GM19328 (cell line): ENCODE data around the gene HES7.

Experiments used
- ATAC-seq: cut with Tn5 transposase; IDR thresholded peaks from one replicate; pipeline ENCODE4 v1.9.1; 2021; ENCODE audit warnings: mild to moderate bottlenecking, moderate library complexity; ENCODE audit not compliant: unreplicated experiment

Gene HES7

DNA sequence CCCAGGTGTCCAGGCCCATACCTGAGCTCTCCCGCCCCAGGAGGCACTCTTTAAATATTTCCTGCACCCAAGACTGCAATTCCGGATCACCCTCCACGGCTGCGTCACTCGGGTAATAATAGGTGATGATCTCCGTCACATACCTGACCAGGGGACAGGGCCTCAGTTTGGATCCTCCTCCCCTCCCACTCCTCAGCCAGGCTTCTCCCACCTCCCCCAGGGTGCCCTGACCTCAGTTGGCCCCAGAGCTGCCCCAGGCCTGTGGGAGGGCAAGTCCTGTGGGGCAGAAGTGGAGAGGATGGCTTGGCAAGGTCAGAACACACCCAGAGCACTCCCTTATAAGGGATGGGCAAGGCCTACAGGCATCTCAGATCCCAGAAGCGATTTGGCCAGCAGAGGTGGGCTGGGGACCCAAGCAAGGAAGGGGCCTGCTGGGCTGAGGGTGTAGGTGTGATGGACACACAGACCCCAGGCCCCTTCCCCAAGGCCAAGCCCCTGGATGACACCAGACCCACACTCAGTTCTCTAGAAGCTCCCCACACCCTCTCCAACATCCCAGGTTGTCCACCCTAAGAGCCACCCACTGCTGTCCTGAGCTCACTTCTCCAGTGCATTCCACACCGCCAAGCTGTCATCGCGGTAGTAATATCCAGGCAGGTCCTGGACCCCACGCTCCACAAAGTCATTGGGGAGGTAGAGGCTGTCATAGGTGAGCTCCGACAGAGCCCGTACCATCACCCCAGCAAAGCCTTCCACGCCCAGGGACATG, 48.1 kb downstream of the HES7 start:
- ATAC-seq: no peak

DNA sequence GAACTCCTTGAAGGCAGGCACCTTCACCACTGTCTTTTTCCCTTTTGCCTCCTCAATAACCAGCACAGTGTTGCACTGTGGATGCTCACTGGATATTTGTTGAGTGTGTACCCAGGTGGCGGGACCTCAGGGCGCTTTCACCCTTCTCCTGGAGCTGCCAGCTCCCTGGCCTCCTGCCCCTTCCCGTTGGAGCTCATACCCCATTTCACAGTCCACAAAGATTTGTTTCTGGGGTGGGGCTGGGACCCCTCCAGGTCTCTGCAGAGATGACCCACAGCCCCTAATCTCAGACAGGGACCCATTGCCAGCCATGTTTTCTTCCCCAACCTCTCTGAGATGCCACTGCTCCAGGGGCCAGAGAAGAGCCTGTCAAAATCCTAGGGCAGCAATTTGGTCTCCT, 48.8 kb downstream of the HES7 start:
- ATAC-seq: no peak

DNA sequence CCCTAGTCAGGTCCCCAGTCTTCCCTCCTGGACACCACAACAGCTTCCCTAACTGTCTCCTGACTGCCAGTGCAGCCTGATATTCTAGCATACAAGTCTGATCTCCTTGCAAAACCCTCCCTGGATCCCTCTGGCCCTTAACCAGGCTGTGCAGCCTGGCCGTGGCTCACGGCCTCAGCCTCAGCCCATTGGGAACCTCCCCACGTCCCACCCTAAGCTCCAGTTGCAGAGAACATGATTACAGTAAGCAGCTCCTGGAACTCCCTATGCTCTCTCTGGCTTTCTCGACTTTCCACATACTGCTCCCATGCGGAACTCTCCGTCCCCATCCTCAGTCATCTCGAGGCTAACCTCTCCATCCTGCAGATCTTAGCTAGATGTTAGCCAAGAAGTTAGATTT, 49.4 kb downstream of the HES7 start:
- ATAC-seq: no peak

DNA sequence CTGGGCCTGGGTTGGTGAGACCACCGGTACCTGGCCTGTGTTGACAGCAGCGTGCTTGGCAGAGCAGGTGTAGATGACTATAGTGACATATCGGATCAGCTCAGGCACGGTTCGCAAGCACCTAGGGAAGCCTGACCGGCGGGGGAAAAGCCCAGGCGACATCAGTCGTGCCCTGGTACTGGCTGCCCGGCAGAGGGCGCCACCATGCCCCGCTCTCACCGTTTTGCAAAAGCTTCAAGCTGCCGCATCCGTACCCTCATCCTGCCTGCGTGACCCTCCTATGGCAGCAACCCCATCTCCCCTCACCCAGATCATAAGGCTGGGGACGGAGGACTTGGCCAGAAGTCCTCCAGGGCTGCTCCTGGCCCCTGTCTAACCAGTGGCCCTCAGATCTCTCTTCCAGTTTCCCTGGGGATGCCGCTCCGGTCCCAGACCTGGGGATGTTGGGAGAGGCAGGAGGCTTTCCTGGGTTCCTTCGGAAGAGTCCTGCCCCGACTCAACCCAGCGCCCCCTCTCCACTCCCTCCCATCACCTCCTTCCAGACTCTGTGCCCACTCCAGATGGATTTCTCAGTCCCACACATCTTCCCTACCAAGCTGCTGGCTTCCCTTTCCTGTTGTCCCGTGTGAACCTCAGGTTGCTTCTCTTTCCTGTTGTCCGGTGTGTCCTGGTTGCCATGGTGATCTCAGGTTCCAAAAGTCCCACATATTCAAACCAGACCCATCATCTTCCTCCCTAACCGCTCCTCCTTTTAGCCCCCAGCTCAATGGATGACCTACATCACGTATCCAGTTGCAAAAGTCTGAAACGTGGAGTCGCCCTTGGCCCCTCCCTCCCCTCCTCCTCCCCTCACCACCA, 50.0 kb downstream of the HES7 start:
- no peak for ATAC-seq

DNA sequence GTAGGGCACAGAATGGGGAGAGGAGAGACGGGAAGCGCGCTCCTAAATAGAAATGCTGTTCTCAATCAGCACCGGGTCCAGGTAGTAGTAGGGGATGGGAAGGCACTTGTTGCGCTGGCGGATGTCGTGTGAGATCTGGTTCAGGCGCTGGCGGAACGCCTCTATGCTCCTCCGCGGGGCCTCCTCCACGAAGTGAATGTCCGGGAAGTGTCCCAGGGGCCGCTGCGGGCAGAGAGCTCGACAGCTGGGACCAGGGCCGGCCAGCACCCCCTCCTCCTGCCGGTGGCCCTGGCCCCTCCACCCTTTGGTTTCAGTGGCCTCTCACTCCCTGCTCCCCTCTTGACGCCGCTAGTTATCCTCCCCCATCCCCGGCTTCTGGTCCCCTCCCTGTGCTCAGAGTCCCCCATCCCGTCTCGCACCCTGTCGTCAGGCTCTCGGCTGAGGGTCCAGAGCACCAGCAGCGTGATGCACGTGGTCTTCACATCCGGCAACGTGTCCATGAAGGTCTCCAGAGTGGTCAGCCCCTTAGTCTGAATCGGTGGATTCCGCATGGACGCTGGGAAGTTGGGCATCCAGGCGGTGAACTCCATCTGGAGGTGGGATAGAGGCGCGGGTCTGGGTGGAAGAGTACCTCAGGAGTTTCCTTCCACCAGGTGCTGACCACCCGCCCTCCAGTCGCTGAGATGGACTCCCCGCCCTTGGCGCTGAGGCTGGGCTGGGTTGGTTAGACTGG, 51.0 kb downstream of the HES7 start:
- no peak for ATAC-seq

DNA sequence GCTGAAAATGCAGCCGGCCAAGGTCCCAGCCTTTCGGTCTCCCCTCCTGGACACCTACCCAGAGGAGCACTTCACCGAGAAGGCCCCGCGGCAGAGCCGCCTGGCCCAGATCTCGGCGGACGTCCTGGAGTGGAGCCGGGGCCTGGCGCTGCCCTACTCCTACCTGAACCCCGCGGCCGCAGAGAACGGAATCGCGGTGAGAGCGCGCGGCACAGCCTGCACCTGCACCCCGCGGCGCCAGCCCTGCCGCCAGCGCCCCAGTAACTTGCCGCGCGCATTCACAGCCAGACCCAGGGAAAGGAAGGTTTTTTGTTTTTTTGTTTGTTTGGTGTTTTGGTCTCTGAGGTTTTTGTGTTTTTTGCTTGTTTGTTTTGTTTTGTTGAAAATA, 51.6 kb downstream of the HES7 start:
- ATAC-seq: no peak

DNA sequence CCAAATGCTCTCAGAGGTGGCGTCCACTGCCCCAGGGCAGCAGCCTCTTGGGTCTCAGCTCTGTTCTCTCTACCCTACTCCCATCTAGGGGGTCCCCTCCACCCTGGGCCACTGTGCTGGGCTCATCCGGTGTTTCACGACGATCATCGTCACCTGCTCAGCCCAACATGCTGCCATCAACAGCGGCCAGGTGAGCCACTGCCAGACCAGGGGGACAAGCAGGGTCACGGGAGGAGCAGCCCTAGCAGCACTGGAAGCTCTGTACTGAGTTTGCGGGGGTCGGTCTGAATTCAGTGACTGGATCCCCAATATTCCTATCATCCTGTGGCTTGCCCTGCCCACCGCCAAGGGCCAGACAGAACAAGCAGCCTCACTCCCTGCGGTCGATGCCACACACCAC, 52.4 kb downstream of the HES7 start:
- ATAC-seq: no peak
